HEK293 (cell line): ENCODE results near the gene FAM217B.

ENCODE experiments used
- HOXA7 ChIP-seq: sonication (generic); formaldehyde crosslinking; IDR thresholded peaks from 2 replicates; pipeline ENCODE4 v1.8.1; 2022; ENCODE audit warnings: missing genetic modification reagents, borderline replicate concordance
- OSR2 ChIP-seq: fragments of 450-650 bp; formaldehyde crosslinking; IDR thresholded peaks from 2 replicates; pipeline ENCODE4 v1.5.1; 2016; ENCODE audit warnings: missing biosample characterization, missing genetic modification characterization
- SP7 ChIP-seq: fragments of 450-650 bp; formaldehyde crosslinking; IDR thresholded peaks from 2 replicates; pipeline ENCODE4 v1.5.1; 2016; ENCODE audit warnings: missing biosample characterization, missing genetic modification characterization
- YY1 ChIP-seq: fragments of 450-650 bp; formaldehyde crosslinking; IDR thresholded peaks from 2 replicates; pipeline ENCODE4 v1.5.1; 2018; ENCODE audit warnings: missing biosample characterization, missing genetic modification characterization
- ZNF211 ChIP-seq: fragments of 450-650 bp; formaldehyde crosslinking; IDR thresholded peaks from 2 replicates; pipeline ENCODE4 v1.5.1; 2016; ENCODE audit warnings: low read depth, missing biosample characterization, missing genetic modification characterization
- ZNF555 ChIP-seq: fragments of 450-650 bp; formaldehyde crosslinking; conservative IDR thresholded peaks from 2 replicates; pipeline ENCODE4 v1.5.1; 2017; ENCODE audit warnings: missing biosample characterization, mild to moderate bottlenecking, missing genetic modification characterization, inconsistent platforms
- ZNF560 ChIP-seq: fragments of 450-650 bp; formaldehyde crosslinking; IDR thresholded peaks from 2 replicates; pipeline ENCODE4 v1.5.1; 2017; ENCODE audit warnings: missing biosample characterization, missing genetic modification characterization, borderline replicate concordance
- ZNF600 ChIP-seq: fragments of 450-650 bp; formaldehyde crosslinking; IDR thresholded peaks from 2 replicates; pipeline ENCODE4 v1.5.1; 2016; ENCODE audit warnings: missing biosample characterization, missing genetic modification characterization
- TF ChIP-seq, protein P1 (sequence below): fragments of 450-650 bp; formaldehyde crosslinking; IDR thresholded peaks from 2 replicates; pipeline ENCODE4 v1.5.1; 2016; ENCODE audit warnings: missing biosample characterization, missing genetic modification characterization
- TF ChIP-seq, protein P2 (sequence below): fragments of 450-650 bp; formaldehyde crosslinking; optimal IDR thresholded peaks from 2 replicates; pipeline ENCODE3; 2016; ENCODE audit warnings: missing biosample characterization, mild to moderate bottlenecking, missing genetic modification characterization
- TF ChIP-seq, protein P3 (sequence below): fragments of 450-650 bp; IDR thresholded peaks from 2 replicates; pipeline ENCODE4 v1.5.1; 2018; ENCODE audit warnings: missing biosample characterization, missing genetic modification characterization
- TF ChIP-seq, protein P4 (sequence below): fragments of 450-650 bp; formaldehyde crosslinking; IDR thresholded peaks from 2 replicates; pipeline ENCODE4 v1.5.1; 2016; ENCODE audit warnings: missing biosample characterization, missing genetic modification characterization

DNA sequence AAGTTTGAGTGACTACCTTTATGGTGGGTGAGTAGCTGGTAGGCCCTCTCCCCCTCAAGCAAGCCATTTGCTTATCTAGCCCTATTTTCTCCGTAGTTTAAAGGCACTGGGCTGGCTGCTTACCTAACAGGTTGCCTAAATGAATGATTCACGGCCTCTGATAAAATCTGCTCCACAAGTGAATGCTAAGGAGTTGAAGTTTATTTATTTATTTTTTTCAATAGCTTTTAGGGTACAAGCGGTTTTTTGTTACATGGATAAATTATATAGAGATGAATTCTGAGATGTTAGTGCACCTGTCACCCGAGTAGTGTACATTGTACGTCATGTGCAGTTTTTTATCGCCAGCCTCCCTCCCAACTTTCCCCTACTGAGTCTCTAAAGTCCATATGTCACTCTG, 9.7 kb downstream of the FAM217B start:
- TF ChIP-seq, protein P1, sequence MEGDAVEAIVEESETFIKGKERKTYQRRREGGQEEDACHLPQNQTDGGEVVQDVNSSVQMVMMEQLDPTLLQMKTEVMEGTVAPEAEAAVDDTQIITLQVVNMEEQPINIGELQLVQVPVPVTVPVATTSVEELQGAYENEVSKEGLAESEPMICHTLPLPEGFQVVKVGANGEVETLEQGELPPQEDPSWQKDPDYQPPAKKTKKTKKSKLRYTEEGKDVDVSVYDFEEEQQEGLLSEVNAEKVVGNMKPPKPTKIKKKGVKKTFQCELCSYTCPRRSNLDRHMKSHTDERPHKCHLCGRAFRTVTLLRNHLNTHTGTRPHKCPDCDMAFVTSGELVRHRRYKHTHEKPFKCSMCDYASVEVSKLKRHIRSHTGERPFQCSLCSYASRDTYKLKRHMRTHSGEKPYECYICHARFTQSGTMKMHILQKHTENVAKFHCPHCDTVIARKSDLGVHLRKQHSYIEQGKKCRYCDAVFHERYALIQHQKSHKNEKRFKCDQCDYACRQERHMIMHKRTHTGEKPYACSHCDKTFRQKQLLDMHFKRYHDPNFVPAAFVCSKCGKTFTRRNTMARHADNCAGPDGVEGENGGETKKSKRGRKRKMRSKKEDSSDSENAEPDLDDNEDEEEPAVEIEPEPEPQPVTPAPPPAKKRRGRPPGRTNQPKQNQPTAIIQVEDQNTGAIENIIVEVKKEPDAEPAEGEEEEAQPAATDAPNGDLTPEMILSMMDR: no peak
- TF ChIP-seq, protein P2, sequence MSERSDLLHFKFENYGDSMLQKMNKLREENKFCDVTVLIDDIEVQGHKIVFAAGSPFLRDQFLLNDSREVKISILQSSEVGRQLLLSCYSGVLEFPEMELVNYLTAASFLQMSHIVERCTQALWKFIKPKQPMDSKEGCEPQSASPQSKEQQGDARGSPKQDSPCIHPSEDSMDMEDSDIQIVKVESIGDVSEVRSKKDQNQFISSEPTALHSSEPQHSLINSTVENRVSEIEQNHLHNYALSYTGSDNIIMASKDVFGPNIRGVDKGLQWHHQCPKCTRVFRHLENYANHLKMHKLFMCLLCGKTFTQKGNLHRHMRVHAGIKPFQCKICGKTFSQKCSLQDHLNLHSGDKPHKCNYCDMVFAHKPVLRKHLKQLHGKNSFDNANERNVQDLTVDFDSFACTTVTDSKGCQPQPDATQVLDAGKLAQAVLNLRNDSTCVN (tag by site-specific recombination): no peak
- TF ChIP-seq ZNF211 (tag by site-specific recombination) (no peak), SP7 (tag by site-specific recombination) (no peak), YY1 (no peak), HOXA7 (CRISPR knock-in tag) (no peak), ZNF600 (tag by site-specific recombination) (no peak), ZNF560 (tag by site-specific recombination) (no peak), OSR2 (no peak), ZNF555 (tag by site-specific recombination) (no peak)
- TF ChIP-seq, protein P3, sequence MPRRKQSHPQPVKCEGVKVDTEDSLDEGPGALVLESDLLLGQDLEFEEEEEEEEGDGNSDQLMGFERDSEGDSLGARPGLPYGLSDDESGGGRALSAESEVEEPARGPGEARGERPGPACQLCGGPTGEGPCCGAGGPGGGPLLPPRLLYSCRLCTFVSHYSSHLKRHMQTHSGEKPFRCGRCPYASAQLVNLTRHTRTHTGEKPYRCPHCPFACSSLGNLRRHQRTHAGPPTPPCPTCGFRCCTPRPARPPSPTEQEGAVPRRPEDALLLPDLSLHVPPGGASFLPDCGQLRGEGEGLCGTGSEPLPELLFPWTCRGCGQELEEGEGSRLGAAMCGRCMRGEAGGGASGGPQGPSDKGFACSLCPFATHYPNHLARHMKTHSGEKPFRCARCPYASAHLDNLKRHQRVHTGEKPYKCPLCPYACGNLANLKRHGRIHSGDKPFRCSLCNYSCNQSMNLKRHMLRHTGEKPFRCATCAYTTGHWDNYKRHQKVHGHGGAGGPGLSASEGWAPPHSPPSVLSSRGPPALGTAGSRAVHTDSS (tag by site-specific recombination): no peak
- TF ChIP-seq, protein P4, sequence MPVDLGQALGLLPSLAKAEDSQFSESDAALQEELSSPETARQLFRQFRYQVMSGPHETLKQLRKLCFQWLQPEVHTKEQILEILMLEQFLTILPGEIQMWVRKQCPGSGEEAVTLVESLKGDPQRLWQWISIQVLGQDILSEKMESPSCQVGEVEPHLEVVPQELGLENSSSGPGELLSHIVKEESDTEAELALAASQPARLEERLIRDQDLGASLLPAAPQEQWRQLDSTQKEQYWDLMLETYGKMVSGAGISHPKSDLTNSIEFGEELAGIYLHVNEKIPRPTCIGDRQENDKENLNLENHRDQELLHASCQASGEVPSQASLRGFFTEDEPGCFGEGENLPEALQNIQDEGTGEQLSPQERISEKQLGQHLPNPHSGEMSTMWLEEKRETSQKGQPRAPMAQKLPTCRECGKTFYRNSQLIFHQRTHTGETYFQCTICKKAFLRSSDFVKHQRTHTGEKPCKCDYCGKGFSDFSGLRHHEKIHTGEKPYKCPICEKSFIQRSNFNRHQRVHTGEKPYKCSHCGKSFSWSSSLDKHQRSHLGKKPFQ (tag by site-specific recombination): no peak
